ENCODE data around the gene NT5M.
A peak's percentile ranks its signal among the peaks of the same experiment; 100 is the strongest.
"Not testable (repeated sequence)": the region's sequence is repeated elsewhere in the genome, so short reads cannot be mapped to it uniquely, and the experiment has no call there.

The NT5M gene

GRCh38 chr17:17303010-17303846 is at the start of gene NT5M:
NT5M (plus strand) TSS chr17:17303373; CDS start chr17:17303551, 178 bp downstream.
- no peak for DNase-seq (ENCODE audit: low read depth)

GRCh38 chr17:17253406-17253805 is 49.8 kb upstream of the NT5M start:
- DNase-seq (ENCODE audit: low read depth), result no peak

GRCh38 chr17:17254036-17254435 is 49.1 kb upstream of the NT5M start:
- DNase-seq (ENCODE audit: low read depth), result no peak

- not testable (repeated sequence) for DNase-seq (ENCODE audit: low read depth)
Observed at GRCh38 chr17:17255689-17256088, 47.5 kb upstream of the NT5M start.

GRCh38 chr17:17256316-17256715 is 46.9 kb upstream of the NT5M start:
- DNase-seq (ENCODE audit: low read depth), result no peak

GRCh38 chr17:17258011-17258410 is 45.2 kb upstream of the NT5M start:
- DNase-seq (ENCODE audit: low read depth), result no peak

GRCh38 chr17:17258998-17259397 is 44.2 kb upstream of the NT5M start:
- no peak for DNase-seq (ENCODE audit: low read depth)

GRCh38 chr17:17264430-17264829 is 38.7 kb upstream of the NT5M start:
- DNase-seq (ENCODE audit: low read depth), result no peak

- no peak for DNase-seq (ENCODE audit: low read depth)
Observed at GRCh38 chr17:17269926-17270773, 33.0 kb upstream of the NT5M start.

- no peak for DNase-seq (ENCODE audit: low read depth)
Observed at GRCh38 chr17:17275971-17276370, 27.2 kb upstream of the NT5M start.

GRCh38 chr17:17277431-17277830 is 25.7 kb upstream of the NT5M start:
- not testable (repeated sequence) for DNase-seq (ENCODE audit: low read depth)

- DNase-seq (ENCODE audit: low read depth), result no peak
Observed at GRCh38 chr17:17279316-17279715, 23.9 kb upstream of the NT5M start.

- DNase-seq (ENCODE audit: low read depth), result peak; percentile 94
Observed at GRCh38 chr17:17280613-17281549, 22.3 kb upstream of the NT5M start, which contains the start of gene COPS3. COPS3 (minus strand) TSS chr17:17281246; CDS start chr17:17281186, 60 bp downstream.

- no peak for DNase-seq (ENCODE audit: low read depth)
Observed at GRCh38 chr17:17285951-17286350, 17.2 kb upstream of the NT5M start.

- no peak for DNase-seq (ENCODE audit: low read depth)
Observed at GRCh38 chr17:17289086-17289485, 14.1 kb upstream of the NT5M start.

GRCh38 chr17:17289701-17290100 is 13.5 kb upstream of the NT5M start:
- DNase-seq (ENCODE audit: low read depth), result no peak

GRCh38 chr17:17295141-17295540 is 8.0 kb upstream of the NT5M start:
- no peak for DNase-seq (ENCODE audit: low read depth)

GRCh38 chr17:17297217-17297616 is 6.0 kb upstream of the NT5M start:
- DNase-seq (ENCODE audit: low read depth), result no peak

GRCh38 chr17:17298108-17298507 is 5.1 kb upstream of the NT5M start:
- no peak for DNase-seq (ENCODE audit: low read depth)

GRCh38 chr17:17300624-17301568 is 2.3 kb upstream of the NT5M start:
- no peak for DNase-seq (ENCODE audit: low read depth)

GRCh38 chr17:17301659-17302058 is 1.5 kb upstream of the NT5M start:
- not testable (repeated sequence) for DNase-seq (ENCODE audit: low read depth)
